A673 (cell line): ENCODE data around the gene JUP.

Experiments
- EZH2 ChIP-seq: fragments of 200-600 bp; sonication (generic); IDR thresholded peaks from 2 replicates; pipeline ENCODE4 v1.6.1; 2017; ENCODE audit warnings: borderline replicate concordance, low read depth, mild to moderate bottlenecking, mixed read lengths, antibody characterized with exemption, low read length; ENCODE audit not compliant: poor library complexity, severe bottlenecking
- TF ChIP-seq, protein P1 (sequence below): fragments of 300-800, 200-600 bp; sonication (generic); conservative IDR thresholded peaks from 2 replicates; pipeline ENCODE4 v1.5.1; 2017; ENCODE audit warnings: low read depth, mild to moderate bottlenecking, antibody characterized with exemption, low read length, moderate library complexity, mixed read lengths

DNA sequence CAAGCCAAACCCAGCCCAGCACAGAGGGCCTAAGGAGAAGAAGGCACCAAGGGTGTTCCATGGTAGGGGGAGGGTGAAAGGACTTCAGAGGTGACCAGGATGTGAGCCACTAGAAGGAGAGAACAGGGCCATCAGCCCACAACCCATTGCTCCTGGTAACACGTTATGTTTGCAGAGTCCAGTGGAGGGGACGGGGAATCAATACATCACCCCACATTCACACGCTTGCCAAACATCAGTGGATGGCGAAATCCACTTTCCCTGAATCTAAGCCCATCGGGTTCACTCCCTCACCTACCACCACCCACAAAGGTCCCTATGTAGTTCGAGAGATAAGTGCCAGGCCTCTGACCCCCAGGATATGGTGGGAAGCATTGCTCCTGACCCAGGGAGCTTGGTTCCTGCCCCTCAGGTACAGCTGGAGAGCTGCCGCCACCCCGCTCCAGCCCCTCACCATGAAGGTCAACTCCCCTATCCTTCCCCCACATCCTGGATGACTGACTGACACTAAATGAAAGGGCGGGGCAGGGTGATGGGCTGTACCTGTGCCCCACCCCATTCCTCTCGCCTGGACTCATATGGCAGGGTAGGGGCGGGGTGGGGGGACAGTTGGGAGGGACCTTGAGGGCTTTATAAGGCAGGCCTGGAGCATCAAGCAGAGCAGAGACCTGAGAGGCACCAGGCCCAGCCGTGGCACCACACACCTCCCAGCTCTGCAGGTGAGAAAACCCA is 74.7 kb downstream of the JUP start, which contains the start of gene GAST:
- TF ChIP-seq EZH2, result no peak
- TF ChIP-seq, protein P1, sequence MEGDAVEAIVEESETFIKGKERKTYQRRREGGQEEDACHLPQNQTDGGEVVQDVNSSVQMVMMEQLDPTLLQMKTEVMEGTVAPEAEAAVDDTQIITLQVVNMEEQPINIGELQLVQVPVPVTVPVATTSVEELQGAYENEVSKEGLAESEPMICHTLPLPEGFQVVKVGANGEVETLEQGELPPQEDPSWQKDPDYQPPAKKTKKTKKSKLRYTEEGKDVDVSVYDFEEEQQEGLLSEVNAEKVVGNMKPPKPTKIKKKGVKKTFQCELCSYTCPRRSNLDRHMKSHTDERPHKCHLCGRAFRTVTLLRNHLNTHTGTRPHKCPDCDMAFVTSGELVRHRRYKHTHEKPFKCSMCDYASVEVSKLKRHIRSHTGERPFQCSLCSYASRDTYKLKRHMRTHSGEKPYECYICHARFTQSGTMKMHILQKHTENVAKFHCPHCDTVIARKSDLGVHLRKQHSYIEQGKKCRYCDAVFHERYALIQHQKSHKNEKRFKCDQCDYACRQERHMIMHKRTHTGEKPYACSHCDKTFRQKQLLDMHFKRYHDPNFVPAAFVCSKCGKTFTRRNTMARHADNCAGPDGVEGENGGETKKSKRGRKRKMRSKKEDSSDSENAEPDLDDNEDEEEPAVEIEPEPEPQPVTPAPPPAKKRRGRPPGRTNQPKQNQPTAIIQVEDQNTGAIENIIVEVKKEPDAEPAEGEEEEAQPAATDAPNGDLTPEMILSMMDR, result no peak
